A673 (cell line): ENCODE data around the gene RPS6KA1. TPM values are rescaled to one million over a fixed set of nuclear protein-coding genes. Genes with fewer than 3 reads are reported as not detected.
A peak's percentile ranks its signal among the peaks of the same experiment; 100 is the strongest.

Experiments used
- BruUV-seq: library from RNA; stranded (reverse); fragments of 400-500 nt; replicated peaks from 2 replicates; lab custom pipeline; 2021; lab: Mats Ljungman, UMichigan
- CTCF ChIA-PET: fragments of 300-600 bp; sonication (Branson Sonifier 250); formaldehyde crosslinking; loops from one replicate; lab custom pipeline; 2022; ENCODE audit warnings: antibody characterized with exemption; lab: Charles Lee
- POLR2A ChIA-PET: fragments of 300-600 bp; sonication (Branson Sonifier 250); formaldehyde crosslinking; loops from one replicate; lab custom pipeline; 2022; ENCODE audit warnings: antibody characterized with exemption; ENCODE audit not compliant: low non-redundant PET; lab: Charles Lee
- DNase-seq: peaks from one replicate; pipeline ENCODE4 v3.0.0-alpha.2; 2015; ENCODE audit warnings: low spot score
- H3K27ac ChIP-seq: fragments of 200-600 bp; sonication (generic); 2 replicates; pipeline ENCODE4 v1.5.1; 2016; ENCODE audit warnings: mixed run types, low read depth, mild to moderate bottlenecking, mixed read lengths, antibody characterized with exemption, low read length; ENCODE audit not compliant: poor library complexity, severe bottlenecking
- H3K27me3 ChIP-seq: fragments of 200-600 bp; sonication (generic); replicated peaks from 2 replicates; pipeline ENCODE4 v1.6.1; 2017; ENCODE audit warnings: mixed run types, low read depth, mild to moderate bottlenecking, mixed read lengths, antibody characterized with exemption, low read length; ENCODE audit not compliant: insufficient read depth, poor library complexity
- H3K36me3 ChIP-seq: fragments of 200-600 bp; sonication (generic); 2 replicates; pipeline ENCODE4 v1.6.1; 2016; ENCODE audit warnings: mixed run types, mild to moderate bottlenecking, mixed read lengths, antibody characterized with exemption, low read length; ENCODE audit not compliant: insufficient read depth, poor library complexity, severe bottlenecking
- H3K4me1 ChIP-seq: fragments of 200-600 bp; sonication (generic); 2 replicates; pipeline ENCODE4 v1.6.1; 2017; ENCODE audit warnings: mixed run types, mild to moderate bottlenecking, mixed read lengths, antibody characterized with exemption, low read length; ENCODE audit not compliant: insufficient read depth, poor library complexity, severe bottlenecking
- H3K4me3 ChIP-seq: fragments of 200-600 bp; sonication (generic); 2 replicates; pipeline ENCODE4 v1.5.1; 2016; ENCODE audit warnings: low read depth, mixed run types, mild to moderate bottlenecking, mixed read lengths, low read length; ENCODE audit not compliant: poor library complexity, severe bottlenecking
- H3K9me3 ChIP-seq: fragments of 200-600 bp; sonication (generic); 2 replicates; pipeline ENCODE4 v1.6.1; 2016; ENCODE audit warnings: mixed run types, low read depth, mild to moderate bottlenecking, mixed read lengths, antibody characterized with exemption, low read length; ENCODE audit not compliant: poor library complexity, severe bottlenecking
- CTCF ChIP-seq: fragments of 300-800, 200-600 bp; sonication (generic); conservative IDR thresholded peaks from 2 replicates; pipeline ENCODE4 v1.5.1; 2017; ENCODE audit warnings: low read depth, mild to moderate bottlenecking, antibody characterized with exemption, low read length, moderate library complexity, mixed read lengths
- EZH2 ChIP-seq: fragments of 200-600 bp; sonication (generic); IDR thresholded peaks from 2 replicates; pipeline ENCODE4 v1.6.1; 2017; ENCODE audit warnings: borderline replicate concordance, low read depth, mild to moderate bottlenecking, mixed read lengths, antibody characterized with exemption, low read length; ENCODE audit not compliant: poor library complexity, severe bottlenecking
- intact Hi-C: fragments of 100-400 bp; cut with micrococcal nuclease; formaldehyde crosslinking; loops from one replicate; pipeline ENCODE4 v1.10.0; 2022; ENCODE audit not compliant: unreplicated experiment
- total RNA-seq: library from RNA; stranded (reverse); gene quantifications from 2 replicates; pipeline ENCODE4 v1.2.3, GENCODE V29; 2021

The RPS6KA1 gene
- total RNA-seq, 1 experiment from 2014 or later = 6.3 TPM

- intact Hi-C loops = no loop called here
- TF ChIP-seq EZH2 (no peak), CTCF (0 out of 2 replicates have a peak, but pooled peaks have one; percentile 26)
- Histone ChIP-seq H3K27me3 (no peaks in the 10 kb centered on the region), H3K4me3 (no peak overlapping the region), H3K9me3 (no peaks in the 10 kb centered on the region), H3K4me1 (no peaks in the 10 kb centered on the region), H3K27ac (no peak overlapping the region), H3K36me3 (no peaks in the 10 kb centered on the region)
- no TSS peak for BruUV-seq
- POLR2A ChIA-PET = no interaction called here
- DNase-seq = peak; percentile 48
- CTCF ChIA-PET = no interaction called here
Observed at GRCh38 chr1:26541816-26542711, 12.5 kb downstream of the RPS6KA1 start.

- H3K36me3 ChIP-seq = no peaks in the 10 kb centered on the region
- BruUV-seq = no TSS peak
- no peak overlapping the region for H3K27ac ChIP-seq
- H3K9me3 ChIP-seq = no peaks in the 10 kb centered on the region
- no peak overlapping the region for H3K4me3 ChIP-seq
- TF ChIP-seq CTCF (no peak), EZH2 (no peak)
- DNase-seq = no peak
- no peaks in the 10 kb centered on the region for H3K27me3 ChIP-seq
- POLR2A ChIA-PET = interaction anchor here (0.7 kb wide), 1 partner anchor 49 kb away, joined by 3 read pairs; no protein-coding TSS in a partner anchor
- CTCF ChIA-PET = no interaction called here
- intact Hi-C loops = no loop called here
- H3K4me1 ChIP-seq = no peaks in the 10 kb centered on the region
Observed at GRCh38 chr1:26542771-26543451, 13.3 kb downstream of the RPS6KA1 start.

- Histone ChIP-seq H3K36me3 (no peaks in the 10 kb centered on the region), H3K4me3 (no peak overlapping the region), H3K9me3 (no peaks in the 10 kb centered on the region), H3K27ac (no peak overlapping the region), H3K27me3 (no peaks in the 10 kb centered on the region), H3K4me1 (no peaks in the 10 kb centered on the region)
- ChIA-PET POLR2A (interaction anchor here (0.7 kb wide), 1 partner anchor 49 kb away, joined by 3 read pairs; no protein-coding TSS in a partner anchor), CTCF (interaction anchor here (0.6 kb wide), 1 partner anchor 503 kb away, joined by 4 read pairs; no protein-coding TSS in a partner anchor)
- TF ChIP-seq EZH2 (no peak), CTCF (no peak)
- no TSS peak for BruUV-seq
- intact Hi-C loops = no loop called here
- no peak for DNase-seq
Observed at GRCh38 chr1:26543462-26543861, 13.9 kb downstream of the RPS6KA1 start.
